Heart left ventricle (tissue), 13 donors: ENCODE data around the gene LNPEP.

Experiments used
- POLR2A ChIP-seq, 2 donors: fragments of 450-650 bp; IDR thresholded peaks; one replicate each; pipeline ENCODE4 v1.6.1; 2017; ENCODE audit warnings: antibody characterized with exemption in 2 of 2, mild to moderate bottlenecking in 2 of 2, moderate library complexity in 2 of 2
- TF ChIP-seq, protein P1 (sequence below), 12 donors: fragments of 200-600 bp; sonication (generic) in 4 of 12; IDR thresholded peaks; one replicate each; pipeline versions ENCODE4 v1.5.0 to v1.8.0; 2018 to 2022; ENCODE audit warnings: antibody characterized with exemption in 12 of 12, mild to moderate bottlenecking in 5 of 12
- donor health status: ischemic (EF 13 %, LVEDD 7.1; RV severe dilation, severe dysfunction).
- donor health status: DM: no; HTN: yes; CAD: no.
- donor health status: DM: no; HTN: no; CAD: no.
- donor health status: ischemic (EF 25% LVEDD 6.9; RV normal size, moderate dysfunction).
- donor health status: ischemic (EF 25% LVEDD 5.7; RV mildly dilated, moderate dysfunction).
- donor health status: ischemic (EF 35%, LVEDD 5.7; RV mildly dilated, moderate dysfunction).
- donor health status: nonischemic (EF 11% LVEDD 7.7; RV severe dilation, severe dysfunction).
- donor health status: DM: yes; HTN: yes; CAD: no.
- donor health status: PGD.
- donor health status: ischemic (EF 29% LVEDD 5.4; RV normal size, mild dysfunction).
- donor health status: nonischemic (EF 23%, LVEDD 6.1; RV moderate dilation, normal function).

DNA sequence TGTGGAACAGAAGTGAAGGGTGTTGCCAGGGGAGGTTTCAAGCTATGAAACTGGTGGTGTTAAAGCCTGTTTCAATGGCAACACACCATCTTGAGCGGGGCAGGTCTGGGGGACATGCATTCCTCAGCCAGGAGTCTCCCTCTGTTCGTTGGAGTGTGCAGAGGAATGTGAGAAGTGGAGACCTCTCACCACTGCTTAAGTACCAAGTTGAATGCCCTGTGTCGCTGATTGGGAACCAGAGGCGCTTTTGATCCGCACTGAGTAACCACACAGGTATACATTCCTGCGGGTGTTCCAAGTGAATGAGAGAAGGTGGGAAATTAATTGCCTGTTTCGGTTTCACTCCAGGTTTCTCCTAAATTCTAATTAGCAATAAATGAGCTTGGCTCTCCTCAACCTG is 107.1 kb downstream of the LNPEP start:
- TF ChIP-seq, protein P1, sequence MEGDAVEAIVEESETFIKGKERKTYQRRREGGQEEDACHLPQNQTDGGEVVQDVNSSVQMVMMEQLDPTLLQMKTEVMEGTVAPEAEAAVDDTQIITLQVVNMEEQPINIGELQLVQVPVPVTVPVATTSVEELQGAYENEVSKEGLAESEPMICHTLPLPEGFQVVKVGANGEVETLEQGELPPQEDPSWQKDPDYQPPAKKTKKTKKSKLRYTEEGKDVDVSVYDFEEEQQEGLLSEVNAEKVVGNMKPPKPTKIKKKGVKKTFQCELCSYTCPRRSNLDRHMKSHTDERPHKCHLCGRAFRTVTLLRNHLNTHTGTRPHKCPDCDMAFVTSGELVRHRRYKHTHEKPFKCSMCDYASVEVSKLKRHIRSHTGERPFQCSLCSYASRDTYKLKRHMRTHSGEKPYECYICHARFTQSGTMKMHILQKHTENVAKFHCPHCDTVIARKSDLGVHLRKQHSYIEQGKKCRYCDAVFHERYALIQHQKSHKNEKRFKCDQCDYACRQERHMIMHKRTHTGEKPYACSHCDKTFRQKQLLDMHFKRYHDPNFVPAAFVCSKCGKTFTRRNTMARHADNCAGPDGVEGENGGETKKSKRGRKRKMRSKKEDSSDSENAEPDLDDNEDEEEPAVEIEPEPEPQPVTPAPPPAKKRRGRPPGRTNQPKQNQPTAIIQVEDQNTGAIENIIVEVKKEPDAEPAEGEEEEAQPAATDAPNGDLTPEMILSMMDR (IDR thresholded peaks at IDR 0.05) = no peak
- no peak for TF ChIP-seq POLR2A (IDR thresholded peaks at IDR 0.05)
